NCI-H526 treated with DMSO at 0.1 percent for 48 hours (cell line): Measurements from ENCODE around the gene SECISBP2.

Experiments
- DNase-seq: peaks from one replicate; lab custom pipeline; 2025; lab: John Stamatoyannopoulos, UW

The SECISBP2 gene

DNA sequence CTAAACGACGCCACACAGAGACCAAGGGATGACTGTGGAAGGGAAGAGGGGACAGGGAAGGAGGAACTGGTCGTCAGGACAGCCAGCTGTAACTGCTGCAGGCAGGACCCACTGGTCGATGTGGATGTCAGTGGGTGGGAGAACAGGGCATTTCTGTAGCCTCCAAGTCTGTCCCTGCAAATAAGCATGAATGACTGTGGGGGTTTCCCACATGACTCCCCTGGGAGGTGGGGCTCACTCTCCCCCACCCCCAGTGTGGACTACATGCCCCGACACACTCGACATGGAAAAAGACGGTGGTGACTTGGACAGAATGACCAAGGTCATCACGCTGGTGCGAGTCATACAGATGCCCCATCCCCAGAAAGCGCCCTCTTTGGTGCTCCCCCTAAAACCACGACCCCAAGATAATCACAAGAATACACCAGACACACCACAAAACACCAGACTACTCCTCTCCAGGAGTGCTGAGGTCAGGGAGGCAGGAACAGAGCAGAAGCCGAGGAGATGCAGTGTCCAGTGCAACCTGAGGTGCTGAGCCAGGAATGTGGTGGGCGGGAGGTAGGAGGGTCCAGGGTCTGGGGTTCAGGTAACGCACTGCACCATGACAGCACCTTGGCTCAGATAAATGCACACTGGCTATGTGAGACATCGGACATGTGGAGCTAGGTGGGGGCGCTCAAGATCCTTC is 64.9 kb downstream of the SECISBP2 start:
- no peak for DNase-seq

DNA sequence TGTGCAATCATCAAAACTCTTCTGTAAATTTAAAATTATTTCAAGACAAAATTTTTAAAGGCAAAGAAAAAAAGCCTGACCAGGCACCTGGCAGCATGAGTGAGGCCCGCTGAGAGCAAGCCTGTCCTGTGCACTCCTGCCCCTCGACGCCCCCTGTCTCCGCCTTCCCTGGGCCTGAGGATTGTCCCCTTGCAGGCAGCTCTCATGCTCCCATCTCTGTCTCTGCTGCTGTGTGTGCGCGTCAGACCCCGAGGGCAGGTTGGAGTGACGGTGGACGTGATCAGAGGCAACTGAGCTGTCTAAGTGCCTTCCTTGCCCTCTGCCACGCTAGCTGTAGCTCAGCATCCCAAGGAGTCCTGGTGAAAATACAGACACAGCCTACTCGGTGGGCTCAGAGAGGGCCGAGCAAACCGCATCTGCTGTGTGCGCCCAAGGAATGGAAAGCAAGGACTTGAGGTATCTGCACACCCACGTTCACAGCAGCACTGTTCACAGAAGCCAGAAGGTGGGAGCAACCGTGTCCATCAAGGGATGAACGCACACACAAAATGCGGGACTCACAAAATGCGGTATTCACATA is 65.5 kb downstream of the SECISBP2 start:
- DNase-seq = no peak

DNA sequence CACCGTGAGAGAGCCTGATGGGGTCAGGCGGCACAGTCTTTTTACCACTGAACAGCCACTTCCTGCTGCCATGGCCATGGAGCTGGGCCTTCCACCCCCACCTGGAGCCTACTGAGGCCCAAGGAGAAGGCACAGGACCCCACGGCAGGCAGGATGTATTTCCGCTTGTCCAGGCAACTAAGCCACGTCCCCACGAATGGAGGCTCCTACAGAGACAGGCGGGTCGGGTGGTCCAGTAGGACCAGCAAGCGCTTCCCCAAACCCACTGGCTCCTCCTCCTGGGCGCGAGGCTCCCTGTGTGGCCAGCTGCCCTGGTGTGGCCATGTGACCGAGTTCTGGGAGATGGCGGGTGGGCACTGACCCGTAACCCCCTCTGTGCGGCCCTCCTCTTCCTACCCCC is 66.5 kb downstream of the SECISBP2 start:
- no peak for DNase-seq

DNA sequence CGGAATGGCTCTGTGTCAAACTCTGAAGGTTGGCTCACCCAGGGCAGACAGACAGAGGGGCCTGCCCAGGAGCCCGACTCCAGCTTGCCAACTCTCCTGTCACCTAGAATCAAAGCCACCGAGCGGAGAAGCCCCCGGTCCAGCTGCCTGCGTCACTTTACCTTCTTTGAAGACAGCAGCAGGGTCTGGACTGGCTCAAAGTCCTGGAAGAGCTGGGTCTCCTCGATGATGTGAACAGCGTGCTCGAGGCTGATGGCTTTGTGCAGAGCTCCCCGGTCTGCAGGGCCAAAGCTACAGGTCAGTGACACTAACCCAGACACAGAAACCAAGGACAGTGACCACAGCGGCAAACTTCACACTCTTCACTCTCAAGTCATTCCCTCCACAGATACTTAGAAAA is 67.9 kb downstream of the SECISBP2 start:
- DNase-seq = no peak

DNA sequence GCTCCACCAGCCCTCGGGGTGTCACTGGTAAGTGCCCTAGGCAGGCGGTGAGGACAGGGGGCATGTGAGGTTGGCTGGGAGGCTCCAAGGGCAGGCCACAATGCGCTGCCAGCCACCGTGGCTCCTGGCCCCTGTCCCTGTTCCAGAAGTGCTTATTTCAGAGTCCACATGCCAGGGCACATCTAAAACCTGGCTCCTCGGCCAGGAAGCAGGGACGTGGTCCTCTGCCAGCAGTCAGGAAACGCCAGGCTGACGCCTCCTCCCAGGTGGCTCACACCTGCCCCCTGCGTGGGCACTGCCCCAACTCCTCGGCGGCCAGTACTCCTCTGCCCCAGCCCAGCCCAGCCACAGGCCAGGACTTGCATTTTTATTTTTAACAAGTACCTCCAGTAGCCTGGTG is 68.5 kb downstream of the SECISBP2 start:
- DNase-seq = no peak

DNA sequence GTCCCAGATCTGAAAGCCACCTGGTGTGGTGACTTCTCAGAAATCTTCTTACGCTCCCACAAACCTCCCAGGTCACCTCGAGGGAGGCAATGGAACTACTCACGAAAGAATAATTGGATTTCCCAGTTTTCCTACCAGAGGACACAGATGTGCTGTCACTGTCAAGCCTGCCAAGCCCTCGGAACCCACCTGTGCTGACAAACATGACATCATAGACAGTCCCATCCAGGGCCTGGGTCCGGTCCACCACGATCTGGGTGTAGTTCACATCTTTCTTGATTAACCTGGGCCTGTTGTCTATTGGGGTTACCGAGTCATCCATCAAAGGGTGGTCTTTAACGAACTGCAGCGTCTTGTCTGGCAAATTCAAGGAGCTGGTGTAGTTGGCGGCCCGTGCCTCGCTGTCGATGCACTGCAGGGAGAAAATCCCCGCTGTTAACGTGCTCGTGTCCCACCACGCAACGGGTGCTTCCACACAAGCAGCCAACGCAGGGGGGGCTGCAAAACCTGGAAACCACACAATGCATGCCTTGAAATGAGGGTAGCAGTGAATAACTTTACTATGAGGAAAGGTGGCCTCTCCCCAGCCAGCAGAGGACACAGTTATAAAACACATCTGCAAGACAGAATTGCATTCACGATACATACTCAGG is 69.0 kb downstream of the SECISBP2 start:
- DNase-seq = no peak

DNA sequence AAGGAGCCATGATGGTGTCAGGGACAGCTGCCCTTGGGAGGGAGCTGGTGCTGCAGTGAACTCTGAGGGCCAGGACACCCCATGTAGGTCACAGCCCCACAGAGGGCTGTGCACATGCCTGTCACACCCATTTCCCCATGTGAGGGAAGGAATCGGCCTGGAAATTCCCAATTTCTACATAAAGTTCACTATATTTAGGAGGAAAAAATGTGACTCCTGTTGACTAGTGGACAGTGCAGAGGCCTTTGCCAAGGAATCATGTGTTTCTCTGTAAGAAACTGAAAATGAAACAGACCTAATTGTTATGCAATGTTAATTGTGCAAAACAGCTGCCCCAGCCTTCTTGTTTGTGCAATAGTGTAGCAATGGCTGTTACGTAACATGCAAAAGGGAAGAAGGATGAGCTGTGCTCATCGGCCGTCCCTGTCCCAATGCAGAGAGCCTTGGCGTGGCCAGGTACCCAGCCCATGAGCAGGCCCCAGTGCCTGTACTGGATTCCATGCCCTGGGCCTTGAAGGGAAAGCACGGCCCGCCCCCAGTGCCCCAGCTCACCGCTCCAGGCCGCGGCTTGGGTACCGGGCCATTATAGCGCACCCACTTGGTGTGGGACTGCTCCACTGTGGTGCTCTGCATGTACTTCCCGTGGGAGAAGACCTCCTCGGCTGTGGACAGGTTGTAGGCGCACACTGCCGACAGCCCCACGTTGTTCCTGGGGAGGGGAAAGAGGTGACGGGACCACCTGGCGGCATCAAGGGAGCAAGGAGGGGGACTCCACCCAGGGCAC is 70.0 kb downstream of the SECISBP2 start:
- no peak for DNase-seq

DNA sequence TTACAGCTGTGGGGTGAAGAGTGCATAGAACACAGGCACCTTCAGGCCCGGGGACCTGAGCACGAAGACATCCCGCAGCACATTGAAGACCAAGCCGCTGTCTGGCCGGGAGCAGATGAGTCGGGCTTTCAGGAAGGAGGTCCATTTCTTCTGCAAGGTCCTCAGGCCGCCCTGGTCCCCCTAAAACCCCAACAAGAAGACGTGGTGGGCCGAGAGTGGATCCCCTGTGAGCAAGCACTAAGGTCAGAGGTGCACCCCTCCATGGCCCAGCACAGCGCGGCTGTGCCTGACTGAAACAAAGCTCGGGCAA is 70.5 kb downstream of the SECISBP2 start:
- no peak for DNase-seq

DNA sequence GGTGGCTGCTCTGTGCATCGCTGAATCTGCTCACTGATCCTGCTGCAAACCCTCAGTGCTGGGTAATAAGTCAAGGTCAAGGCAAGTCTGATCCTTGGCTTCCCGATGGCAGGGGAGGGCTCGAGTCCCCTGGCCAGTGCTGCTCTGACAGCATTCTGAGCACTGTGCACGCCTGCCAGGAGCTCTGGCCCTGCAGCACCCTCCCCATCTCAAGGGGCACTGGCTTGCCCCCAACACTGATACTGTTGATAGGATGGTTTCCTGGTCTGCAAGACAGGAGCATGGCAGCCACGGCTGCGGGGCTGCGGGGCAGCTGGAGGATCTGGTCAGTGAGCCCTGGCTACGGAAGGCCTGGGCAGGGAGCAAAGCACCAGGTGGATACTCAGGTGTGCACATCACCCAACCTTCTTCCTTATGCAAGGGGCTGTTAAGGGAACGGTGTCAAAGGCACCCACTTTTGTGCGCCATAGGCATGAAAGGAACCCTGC is 71.8 kb downstream of the SECISBP2 start:
- DNase-seq = no peak

DNA sequence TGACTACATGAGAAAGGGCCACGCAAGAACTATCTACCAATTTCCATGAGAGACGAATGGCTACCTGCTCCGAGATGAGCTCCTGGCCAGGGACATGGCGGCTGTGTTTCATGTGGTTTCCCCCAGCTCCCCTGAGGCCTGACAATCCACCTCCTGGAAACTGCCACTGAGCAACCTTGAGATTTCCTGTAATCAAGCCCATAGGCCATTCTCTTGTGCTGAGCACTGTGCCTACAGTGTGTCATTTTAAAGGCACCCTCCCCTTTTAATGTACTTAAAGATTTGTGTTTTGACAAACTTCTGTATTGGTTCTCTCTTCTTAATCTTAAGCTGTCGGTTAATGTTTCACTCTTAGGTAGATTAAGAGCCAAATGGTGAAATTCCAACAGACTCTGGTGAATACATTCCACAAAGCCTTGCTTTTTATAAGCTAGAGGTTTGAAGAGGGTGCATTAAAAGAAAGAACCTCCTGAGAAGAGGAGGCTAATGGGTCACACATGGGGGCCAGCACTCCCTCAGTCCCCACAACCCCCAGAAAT is 72.3 kb downstream of the SECISBP2 start:
- DNase-seq = no peak

DNA sequence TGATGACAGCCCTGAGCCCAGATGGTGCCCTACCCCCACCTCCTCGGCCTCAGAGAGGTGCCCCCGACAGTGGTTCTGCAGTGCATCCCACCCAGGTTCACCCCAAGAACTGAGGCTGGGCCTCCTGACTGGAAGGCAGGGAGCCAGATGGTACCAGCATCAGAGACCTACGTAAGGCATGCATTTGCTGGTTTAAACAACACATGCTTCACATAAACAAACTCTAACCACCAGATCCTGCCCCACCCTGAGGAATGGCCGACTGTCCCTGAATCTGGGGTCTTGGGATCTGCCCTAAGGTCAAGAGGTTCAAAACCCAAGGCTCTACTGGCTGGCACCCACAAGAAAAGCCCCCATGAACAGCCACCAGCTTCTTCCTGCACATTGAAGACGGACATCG is 73.3 kb downstream of the SECISBP2 start:
- DNase-seq = no peak

DNA sequence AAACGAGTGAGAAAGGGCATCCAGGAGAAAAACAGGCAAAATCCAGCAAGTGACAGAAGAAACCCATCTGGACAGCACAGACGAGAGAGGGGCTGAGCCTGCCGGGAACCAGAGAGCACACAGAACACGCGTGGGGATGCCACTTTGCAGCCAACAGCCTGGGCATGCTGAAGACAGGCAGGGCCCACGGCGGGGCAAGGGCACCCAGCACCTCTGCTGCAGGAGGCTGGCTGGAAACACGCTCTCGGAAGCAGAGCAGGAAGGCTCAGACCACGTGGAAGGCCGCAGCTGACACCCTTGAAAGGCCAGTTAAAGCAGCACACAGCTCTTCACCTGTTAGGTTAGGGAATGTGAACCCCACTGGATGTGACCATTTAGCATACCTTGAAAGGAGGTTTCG is 76.1 kb downstream of the SECISBP2 start:
- no peak for DNase-seq

DNA sequence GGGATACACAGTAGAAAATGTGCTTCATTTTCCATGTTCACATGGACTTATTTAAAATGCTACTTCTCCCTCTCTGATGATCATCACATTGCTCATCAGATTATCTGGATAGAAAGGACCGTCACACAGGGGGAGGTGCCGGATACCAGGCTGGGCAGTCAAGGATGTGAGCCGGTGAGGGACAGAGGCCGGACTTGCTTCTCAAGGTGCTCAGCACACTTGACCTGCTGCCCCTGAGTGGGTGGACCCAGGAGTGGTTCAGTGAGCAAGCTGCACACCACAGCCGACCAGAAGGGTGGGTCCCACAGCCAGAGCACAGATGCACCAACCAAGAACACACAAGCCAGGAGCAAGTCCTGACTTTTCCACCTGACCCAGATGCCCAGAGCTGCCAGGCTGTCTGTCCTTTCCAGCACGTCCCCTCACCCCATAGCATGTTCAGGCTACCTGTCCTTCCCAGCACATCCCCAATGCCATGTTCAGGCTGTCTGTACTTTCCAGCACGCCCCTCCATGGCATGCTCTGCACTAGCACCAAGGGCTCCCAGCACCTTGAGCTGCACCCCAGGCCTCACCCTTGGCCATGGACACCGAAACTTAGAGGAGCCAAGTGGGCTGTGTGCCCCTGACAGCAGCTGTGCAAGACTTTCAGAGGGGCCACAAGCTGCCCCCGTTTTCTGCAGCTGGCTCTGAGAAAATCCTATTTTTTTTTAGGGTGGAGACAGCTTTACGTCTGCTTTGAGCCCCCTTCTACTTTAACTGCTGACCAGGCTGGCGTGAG is 77.8 kb downstream of the SECISBP2 start:
- DNase-seq = no peak

DNA sequence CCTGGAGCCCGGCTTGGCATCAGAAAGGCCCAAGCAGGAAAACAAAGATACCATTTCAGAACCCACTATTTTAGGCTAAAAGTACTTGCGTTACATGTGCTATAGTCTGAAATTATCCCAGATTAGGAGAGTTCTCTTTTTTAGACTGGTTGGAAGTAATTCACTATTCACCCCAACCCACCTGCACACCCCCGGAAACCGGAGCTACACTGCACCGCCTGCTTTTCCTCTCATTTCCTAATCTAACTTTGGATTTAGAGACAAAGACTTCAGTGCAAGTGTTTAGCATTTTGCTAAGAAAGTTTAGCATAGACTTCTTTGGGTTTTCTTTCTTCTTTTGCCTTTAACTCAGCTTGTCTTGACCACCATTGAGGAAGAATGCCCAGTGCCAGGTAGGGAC is 79.2 kb downstream of the SECISBP2 start:
- no peak for DNase-seq

DNA sequence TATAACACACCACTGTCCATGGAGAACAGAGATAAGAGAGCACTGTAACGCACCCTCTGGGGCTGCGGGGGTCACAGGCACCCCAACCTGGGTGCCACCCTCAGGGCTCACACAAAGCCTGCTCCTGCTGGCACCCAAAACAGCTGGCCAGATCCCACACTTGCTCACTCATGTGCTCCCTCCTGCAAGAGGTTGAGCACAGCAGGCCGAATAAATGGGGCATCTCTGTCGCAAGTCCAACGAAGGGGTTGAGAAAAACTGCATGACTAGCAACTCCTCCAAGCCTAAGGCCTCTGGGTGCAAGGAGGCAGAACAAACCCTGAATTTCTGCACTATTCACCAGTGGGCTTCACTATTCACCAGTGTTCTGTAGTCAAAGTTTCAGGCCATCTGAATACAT is 80.3 kb downstream of the SECISBP2 start:
- no peak for DNase-seq

DNA sequence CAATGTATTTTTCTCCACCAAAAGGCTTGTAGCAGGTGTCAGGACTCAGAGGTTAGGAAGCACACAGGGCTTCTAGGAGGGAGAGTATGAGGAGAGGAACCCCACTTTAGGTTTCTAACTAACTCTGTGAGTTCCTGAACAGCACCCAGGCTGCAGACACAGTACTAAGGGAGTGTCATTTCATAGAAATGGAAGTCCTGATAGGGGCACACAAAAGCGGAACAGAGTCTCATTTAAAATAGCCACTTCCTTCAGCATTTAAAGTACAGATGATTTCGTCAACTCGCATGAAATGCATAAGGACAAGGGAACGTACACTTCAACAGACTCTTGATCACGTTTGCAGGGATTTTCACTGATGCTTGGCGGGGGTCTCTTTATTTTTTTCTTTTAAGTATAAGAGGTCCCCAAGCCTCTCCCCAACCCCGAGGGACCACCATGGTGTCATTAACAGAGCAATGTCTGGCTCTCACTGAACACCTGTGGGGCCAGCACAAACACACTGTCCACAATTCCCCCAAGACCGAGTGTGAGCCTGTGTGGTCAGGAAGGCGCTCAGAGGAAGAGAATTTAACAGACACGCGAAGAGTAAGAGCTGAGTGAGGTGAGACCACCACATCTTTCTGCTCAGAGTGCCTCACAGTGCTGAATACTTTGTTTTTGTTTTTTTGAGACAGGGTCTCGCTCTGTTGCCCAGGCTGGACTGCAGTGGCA is 82.3 kb downstream of the SECISBP2 start:
- no peak for DNase-seq

DNA sequence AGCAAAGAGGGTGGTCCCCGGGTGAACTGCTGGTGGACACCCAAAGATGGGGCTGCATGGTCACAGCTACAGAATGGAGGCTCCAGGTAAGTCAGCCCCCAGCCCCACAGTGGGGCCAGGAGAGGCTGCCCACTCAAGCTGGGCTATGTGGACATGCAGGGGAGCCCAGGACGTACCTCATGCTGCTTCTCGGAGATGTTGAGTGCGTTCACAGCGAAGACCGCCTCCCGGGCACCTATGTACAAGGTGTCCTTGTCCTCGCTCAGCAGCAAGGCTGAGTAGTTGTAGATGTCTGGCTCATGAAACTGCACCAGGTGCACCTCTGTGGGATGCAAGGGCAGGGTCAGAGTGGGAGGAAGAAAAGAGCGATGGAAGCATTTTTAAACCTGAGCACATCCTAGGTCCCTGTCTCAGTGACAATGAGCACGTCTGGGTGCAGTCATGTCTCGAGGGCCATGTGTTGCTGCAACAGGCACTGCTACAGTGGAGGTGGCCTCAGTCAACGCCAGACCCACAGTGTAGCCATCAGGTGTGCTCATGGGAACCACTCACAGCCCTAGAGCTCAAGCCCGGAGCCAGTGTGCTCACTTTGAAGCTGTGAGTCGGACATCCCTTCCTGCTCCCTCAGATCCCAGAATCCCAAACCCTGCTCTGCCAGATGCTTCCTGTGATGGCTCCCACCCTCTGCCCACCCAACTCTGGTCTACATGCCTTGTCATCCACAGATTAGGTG is 84.6 kb downstream of the SECISBP2 start:
- DNase-seq = no peak

DNA sequence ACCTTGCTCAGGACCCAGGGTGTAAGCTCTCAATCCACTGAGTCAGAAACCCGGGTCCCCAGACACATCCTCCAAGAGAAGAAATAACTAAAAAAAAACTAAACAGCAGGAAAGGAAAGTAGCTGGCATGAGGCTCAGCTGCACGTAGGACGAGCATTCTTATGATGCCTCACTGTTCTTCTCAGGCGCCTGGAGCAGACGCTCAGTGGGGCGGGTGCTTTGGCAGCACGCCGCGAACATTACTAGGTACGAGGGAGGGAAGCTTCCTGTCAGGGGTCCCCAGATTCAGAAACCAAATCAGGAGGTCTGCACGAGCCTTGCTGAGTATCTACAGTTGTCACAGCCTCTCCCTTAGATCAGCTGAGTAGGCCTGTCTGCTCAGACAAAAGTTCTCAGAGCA is 85.8 kb downstream of the SECISBP2 start:
- no peak for DNase-seq

DNA sequence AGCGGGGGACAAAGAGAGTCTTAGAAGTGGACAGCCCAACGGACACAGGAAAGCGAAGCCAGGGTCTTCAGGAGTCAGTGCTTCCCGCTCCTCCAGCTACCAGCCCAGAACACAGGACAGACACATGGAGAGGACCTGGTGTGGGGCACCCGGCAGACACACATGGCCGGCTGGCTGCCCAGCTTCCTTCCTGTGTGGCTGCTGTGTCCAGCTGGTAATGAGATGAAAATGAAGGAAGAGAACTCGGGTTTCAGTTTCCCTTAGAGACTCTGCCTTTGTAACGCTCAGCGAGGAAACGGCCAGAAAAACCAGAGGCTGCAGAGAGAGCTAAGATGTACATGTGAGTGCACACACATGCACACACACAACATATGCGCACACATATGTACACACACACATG is 87.5 kb downstream of the SECISBP2 start:
- DNase-seq = no peak

DNA sequence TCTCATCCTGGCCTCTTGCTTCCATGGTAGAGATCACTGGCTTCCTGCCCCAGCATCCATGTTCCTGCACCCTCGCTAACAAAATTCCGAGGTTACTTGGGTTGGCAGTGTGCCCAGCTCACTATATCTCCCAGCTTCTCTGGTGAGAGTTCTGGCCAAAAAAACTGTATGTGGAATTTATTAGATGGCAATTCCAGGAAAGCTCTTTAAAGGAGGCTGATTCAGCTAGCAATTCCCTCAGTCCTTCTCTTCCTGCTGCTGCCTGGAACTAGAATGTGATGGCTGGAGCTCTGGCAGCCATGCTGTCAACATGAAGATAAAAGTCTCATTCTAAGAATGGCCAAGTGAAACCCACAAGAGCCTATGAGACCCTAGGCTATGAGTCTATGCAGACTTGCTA is 88.8 kb downstream of the SECISBP2 start:
- DNase-seq = no peak
